Measurements from ENCODE around the gene CDC25C.

DNA sequence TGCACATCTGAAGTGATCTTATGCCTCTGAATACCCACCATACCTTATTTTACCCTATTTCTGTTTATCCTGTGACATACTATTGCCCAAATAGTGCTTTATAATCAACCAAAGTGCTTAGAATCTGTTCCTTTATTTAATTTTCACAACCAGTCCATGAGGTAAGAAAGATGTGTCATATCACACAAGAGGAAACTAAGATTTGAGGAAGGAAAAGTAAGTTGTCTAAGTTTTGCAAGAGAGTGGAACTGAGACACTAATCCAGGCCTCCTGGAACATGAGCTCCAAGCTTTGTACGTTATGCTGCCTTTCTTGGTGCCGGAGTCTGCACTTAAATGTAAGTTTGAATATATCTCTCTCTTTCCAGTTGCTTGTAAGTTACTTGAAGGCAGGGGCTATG is 38.1 kb upstream of the CDC25C start:
- TF ChIP-seq, protein P1, sequence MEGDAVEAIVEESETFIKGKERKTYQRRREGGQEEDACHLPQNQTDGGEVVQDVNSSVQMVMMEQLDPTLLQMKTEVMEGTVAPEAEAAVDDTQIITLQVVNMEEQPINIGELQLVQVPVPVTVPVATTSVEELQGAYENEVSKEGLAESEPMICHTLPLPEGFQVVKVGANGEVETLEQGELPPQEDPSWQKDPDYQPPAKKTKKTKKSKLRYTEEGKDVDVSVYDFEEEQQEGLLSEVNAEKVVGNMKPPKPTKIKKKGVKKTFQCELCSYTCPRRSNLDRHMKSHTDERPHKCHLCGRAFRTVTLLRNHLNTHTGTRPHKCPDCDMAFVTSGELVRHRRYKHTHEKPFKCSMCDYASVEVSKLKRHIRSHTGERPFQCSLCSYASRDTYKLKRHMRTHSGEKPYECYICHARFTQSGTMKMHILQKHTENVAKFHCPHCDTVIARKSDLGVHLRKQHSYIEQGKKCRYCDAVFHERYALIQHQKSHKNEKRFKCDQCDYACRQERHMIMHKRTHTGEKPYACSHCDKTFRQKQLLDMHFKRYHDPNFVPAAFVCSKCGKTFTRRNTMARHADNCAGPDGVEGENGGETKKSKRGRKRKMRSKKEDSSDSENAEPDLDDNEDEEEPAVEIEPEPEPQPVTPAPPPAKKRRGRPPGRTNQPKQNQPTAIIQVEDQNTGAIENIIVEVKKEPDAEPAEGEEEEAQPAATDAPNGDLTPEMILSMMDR (IDR thresholded peaks at IDR 0.05 in 2 of 3, conservative IDR thresholded peaks at IDR 0.05 in 1 of 3; ENCODE audit: borderline replicate concordance in 1 of 3, insufficient read depth in 1 of 3, low read depth in 2 of 3, low read length in 2 of 3): no peak
- TF ChIP-seq POLR2A (IDR thresholded peaks at IDR 0.05; ENCODE audit: borderline replicate concordance, extremely low read depth, insufficient read depth, insufficient read length): no peak
- TF ChIP-seq JUND (IDR thresholded peaks at IDR 0.05): no peak
- no peak for TF ChIP-seq YY1 (IDR thresholded peaks at IDR 0.05; ENCODE audit: extremely low read depth, insufficient replicate concordance, low read depth, low read length)
- TF ChIP-seq SRF (IDR thresholded peaks at IDR 0.05; ENCODE audit: low read depth): no peak
